ENCODE measurements around the gene DCST2.
A peak's percentile ranks its signal among the peaks of the same experiment; 100 is the strongest.

The DCST2 gene

DNA sequence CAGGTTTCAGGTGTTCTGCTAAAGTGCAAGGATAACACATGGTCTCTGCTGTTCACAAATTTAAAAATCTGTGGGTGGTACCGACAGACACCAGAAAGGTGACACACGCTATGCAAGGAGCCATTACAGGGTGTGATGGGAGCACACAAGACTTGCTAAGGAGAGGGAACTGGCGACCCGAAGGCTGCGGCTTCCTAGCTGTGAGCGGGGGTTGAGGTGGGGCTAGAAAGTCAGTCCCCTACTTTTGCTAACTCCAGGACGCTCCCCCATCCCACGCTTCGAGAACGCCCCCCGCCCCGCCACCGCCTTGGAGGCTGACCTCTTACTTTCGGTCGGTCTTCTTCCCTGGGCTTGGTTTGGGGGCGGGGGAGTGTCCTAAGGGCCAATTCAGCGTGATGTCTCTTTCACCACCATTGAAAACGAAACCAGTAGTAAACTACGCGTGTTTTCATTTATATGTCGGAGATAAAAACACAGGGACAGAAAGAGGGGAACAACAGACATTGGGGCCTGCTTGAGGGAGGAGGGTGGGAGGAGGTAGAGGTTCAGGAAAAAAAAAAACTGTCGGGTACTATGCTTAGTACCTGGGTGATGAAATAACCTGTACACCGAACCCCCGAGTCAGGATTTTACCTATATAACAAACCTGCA, 58.0 kb downstream of the DCST2 start:
- peak; percentile 66 for DNase-seq (ENCODE audit: low read depth)

- peak; percentile 96 for DNase-seq (ENCODE audit: low read depth)
Measured at GRCh38 chr1:154974808-154975408, 58.7 kb downstream of the DCST2 start.

GRCh38 chr1:154974102-154974807, 59.3 kb downstream of the DCST2 start, which contains the start of gene CKS1B:
CKS1B (plus strand) TSS chr1:154974681; CDS start chr1:154974746, 65 bp downstream.
- peak; percentile 100 for DNase-seq (ENCODE audit: low read depth)

- DNase-seq (ENCODE audit: low read depth) = peak; percentile 99
Measured at GRCh38 chr1:154973344-154974101, 60.1 kb downstream of the DCST2 start.

DNA sequence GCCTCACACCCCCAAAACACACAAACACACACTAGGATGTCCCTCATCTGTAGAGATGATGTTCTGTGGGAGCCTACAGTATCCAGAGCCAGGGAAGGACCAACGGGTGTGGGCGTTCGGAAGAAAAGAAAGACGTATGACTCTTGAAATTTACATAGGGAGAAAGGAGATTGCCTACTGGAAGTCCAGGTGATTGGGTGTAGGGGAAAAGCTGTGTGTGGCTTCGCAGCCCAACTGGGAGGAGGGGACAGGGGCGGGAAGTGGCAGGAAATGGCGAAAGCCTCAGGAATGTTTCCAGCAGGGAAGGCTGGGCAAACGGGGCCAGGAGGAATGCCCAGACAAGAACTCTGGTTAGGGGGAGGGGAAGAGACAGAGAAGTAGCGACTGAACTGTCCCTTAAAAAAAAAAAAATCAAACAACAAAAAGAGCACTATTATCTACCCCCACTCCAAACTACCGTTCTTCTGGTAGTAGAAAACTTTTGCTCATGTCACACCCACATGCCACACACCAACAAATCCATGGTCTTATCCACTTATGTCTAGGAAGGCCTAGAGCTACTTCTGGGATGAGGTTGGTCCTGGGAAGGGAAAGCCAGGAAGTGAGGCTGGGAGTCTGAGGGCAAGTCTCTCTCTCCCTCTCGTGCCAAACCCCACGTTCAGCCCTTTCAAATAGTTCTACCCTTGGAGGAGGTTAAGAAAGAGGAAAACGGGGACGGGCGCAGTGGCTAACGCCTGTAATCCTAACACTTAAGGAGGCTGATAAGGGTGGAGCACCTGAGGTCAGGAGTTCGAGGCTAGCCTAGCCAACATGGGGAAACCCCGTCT, 60.9 kb downstream of the DCST2 start:
- peak; percentile 98 for DNase-seq (ENCODE audit: low read depth)

GRCh38 chr1:154972213-154972516, 61.4 kb downstream of the DCST2 start:
- no peak for DNase-seq (ENCODE audit: low read depth)

DNA sequence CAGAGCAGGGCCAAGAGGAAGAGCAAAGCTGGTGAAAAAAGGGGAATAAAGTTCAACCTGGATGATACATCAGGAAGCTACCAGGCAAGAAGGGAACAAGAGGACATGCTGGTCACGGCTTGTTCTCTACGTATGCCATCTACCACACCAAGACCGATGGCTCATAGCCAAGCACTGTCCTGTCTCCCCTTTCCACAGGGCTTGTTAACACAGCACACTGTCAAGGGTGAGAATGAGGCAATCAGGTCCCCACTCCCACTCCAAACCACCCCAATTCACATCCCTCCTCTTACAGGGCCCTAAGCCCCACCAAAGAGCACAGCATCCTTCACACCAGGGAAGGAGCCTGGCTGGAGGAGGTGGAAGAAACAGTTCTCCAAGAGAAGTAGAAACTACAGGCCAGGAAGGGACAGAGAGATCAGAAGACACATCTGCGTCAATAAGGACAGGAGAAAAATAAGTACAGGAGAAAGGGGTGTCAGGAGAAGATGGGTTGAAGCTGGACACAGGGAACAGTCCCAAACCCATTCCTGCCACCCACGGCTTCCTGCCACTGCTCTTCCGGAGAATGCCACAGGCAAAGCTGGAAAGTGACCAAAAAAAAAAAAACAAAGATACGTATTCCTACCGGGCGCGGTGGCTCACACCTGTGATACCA, 62.1 kb downstream of the DCST2 start:
- peak; percentile 24 for DNase-seq (ENCODE audit: low read depth)

DNA sequence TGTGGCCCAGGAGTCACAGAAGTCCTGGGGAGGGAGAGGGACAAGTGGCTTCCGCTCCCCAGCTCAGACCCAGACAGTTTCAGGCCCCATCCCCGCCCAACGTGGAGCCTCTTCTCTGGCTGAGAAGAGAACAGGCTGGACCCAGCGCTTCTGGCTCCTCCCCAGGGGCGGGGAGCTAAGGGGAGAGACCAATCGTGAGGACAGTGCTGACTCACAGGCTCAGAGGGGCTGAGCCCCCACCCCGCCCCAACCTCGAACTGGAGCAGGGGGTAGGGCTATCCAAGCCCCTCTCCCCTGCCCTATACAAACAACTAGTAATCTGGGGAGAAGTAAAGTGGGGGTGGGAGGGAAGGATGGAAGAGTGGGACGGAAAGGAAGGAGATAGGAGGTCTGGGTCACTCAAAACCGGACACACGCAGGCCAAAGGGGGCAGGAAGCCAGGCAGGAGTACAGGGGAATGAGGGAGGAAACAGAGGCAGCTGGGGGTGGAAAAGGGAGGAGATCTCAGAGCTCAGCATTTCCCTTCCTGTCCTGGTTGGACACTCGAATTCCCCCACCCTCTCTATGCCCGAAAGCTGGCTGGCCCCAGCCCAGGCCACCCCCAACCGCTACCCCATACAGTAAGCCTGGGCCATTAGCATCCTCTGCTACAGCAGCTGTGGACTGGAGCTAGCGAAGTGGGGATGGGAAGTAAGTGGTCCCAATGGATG, 62.8 kb downstream of the DCST2 start, which contains the start of gene SHC1:
Gene SHC1, minus strand, starts transcription at position 117 of the 710 bp plus-strand sequence. CDS start 221 bp downstream, outside the sequence.
- peak; percentile 96 for DNase-seq (ENCODE audit: low read depth)

GRCh38 chr1:154969860-154970452, 63.6 kb downstream of the DCST2 start:
- peak; percentile 23 for DNase-seq (ENCODE audit: low read depth)

DNA sequence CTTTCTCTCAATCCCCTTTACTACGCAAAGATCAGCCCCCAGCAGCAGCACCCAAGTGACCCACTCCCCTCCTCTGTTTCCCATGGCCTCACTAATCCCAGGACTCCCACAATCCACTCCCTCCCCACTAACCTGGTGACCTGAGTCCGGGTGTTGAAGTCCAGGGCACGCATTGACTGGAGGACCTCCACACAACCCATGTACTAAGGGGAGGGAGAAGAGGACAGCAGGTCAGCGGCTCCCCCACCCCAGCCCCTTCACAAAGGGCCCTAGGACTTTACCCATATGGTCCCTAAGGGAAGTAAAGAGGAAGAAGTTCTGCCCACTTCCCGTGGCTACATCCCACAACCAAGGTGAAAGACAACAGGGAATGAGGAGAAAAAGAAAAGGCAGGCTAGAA, 64.3 kb downstream of the DCST2 start:
- DNase-seq (ENCODE audit: low read depth) = no peak

- DNase-seq (ENCODE audit: low read depth) = no peak
Measured at GRCh38 chr1:154968731-154969130, 64.8 kb downstream of the DCST2 start.
